NCI-H2171 treated with DMSO at 0.1 percent for 48 hours (cell line): ENCODE measurements around the gene SIGLEC6.

Experiments
- DNase-seq: peaks from one replicate; lab custom pipeline; 2025; lab: John Stamatoyannopoulos, UW

SIGLEC6 gene

DNA sequence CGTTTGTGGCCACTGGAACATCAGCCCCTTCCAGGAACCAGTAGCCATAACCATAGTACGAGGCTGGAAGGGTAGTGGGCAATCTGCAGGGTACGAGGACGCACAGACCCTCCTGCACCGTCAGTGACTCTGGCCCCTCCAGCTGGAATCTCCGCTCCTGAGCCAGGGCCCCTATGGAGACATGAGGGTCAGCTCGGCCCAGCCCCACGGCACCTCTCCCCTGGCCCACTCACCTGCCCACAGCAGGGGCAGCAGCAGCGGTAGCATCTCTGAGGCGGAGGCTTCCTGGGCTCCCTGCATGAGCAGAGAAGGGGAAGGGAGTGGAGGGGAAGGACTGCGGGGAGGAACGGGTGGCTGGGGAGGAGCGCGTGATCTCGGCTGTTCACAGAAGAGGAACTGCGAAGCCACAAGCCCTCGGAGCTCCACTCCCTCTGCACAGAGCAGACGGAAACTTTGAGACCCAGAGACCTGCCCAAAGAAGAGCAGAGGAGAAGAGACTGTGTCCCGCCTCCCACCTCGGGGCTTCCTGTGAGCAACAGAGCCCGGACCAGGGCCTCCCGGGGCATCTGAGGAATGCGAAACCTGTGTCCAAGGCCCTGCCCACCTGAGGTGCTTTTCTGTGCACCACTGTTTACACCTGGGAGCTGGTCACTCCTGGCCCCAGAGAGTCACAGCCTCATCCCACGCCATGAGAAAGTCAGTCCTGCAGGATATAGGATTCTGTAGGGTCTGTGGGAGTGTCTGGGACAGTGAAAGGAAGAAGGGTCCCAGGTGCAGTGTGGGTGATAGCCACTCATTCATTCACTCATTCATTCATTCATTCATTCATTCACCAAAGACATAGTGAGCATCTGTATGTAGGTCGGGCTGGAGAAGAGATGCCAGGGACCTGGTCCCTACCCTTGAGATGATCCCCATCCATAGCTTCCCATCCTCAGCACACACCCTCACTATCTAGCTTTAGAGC lies at the start of gene SIGLEC6:
TSS of gene SIGLEC6 (minus strand) at position 322 of the 967 bp plus-strand sequence. CDS start at position 300, 22 bp downstream.
- no peak for DNase-seq

DNA sequence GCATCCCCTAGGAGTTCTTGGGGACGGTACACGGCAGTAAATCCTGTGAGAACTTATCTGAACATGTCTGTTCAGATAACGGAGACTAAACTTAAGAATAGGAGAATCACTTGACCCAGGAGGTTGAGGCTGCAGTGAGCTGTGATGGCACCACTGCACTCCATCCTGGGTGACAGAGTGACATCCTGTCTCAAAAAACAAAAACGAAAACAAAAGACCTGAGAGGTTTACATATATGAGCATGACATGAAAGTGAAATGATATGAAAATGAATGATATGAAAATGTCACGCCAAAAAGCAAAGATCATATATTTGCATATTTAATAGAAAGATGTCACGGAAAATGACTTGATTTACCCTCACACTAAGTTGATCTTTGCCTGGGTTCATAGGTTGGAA lies 45.4 kb upstream of the SIGLEC6 start:
- no peak for DNase-seq

DNA sequence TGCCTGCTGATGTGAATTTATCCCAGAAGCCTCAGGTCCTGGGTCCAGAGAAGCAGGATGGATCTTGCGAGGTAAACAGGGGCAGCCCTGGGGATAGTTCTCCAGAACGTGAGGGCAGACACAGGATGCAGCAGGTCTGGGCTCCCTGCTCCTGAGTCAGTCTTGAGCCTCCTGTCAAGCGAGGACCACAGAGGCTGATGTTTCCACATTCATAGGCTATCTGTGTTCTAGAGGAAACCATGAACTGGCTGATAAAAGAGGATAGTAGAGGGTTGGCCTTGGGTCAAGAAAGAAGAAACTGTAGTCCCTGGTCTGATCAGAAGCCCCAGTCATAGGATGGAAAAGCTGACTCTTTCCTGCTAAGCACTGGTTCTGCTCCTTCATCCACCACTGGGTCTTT lies 41.9 kb upstream of the SIGLEC6 start:
- no peak for DNase-seq

DNA sequence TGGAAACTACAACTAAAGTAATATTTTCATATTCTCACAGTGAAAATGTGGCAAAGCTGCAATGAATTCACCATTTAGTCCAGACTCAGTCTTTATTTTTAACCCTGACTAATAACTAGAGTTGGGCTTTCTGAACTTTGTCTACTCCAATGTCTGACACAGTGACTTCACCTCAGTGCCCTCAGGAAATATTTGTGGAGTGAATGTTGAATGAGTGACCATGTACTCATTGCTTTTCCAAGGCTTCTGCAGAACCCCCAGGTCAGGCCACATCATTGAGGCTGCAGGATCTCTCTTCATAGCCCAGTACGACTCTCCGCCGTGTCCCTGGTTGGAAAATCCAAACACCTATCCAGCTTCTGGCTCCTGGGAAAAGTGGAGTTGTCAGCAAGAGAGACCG lies 41.4 kb upstream of the SIGLEC6 start:
- no peak for DNase-seq

DNA sequence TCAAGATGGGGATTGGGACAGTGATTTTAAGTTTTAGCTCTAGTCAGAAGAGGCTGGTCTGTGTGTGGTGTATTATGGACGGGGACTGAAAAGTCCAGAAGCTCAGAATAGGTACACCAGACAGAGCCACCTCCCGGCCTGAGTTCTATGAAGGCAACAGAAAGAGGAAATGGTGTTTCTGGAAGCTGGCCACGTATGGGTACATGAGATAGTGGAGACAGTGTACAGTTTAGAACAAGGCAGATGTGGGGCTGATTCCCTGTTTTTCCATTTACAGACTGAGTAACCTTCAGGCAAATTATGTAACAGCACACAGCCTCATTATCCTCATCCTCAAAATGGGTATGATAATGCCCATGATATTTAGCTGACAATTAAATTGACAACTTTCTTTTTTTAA lies 40.9 kb upstream of the SIGLEC6 start:
- DNase-seq, result no peak

DNA sequence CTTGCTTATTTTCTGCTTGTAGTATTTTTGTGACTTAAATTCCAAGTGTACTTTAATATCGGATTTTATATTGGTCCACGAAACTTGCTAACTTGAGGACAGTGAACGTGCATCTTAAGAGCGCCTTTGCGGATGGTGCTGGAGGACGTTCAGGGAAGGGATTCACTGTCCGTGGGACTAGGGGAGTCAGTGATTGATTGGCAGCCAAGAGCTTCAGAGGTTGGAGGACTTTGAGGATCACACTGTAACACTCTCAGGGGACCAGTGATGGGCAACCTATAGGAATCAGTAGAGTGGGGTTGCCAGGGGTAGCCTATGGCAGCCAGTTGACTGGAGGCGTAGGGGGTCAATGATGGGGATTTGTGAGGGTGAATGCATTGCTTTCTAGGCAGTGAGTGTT lies 40.1 kb upstream of the SIGLEC6 start:
- no peak for DNase-seq

DNA sequence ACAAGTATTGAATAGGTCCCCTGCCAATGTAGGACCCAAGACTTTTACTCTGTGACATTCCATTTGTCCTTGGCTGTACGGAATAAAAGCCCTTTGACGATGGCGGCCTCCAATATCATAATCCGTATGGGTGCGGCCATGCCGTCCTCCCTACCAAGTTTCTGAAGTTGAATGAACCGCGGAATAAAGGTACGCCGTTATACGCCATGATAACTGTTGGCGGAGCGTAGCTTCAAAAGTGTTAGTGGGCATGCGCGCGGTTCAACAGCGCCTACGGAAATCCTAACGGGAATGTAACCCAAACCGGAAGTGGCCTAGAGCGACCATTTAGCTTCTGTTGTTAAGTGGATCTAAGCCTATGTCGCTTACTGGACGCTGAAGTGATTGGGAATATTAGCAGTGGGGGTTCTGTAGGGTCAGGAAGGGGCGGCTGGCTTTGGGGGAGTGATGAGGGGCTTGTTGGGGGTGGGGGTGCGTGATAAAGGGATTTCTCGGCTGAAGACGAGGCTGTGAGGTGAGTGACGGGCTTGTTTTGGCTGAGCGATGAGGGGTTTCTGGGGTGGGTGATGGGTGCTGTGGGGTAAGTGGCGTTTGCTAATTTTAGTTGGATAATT lies 39.6 kb upstream of the SIGLEC6 start, which contains the start of gene ZNF175:
TSS of gene ZNF175 (plus strand) at position 322 of the 614 bp plus-strand sequence. CDS start 2,047 bp downstream, outside the sequence.
- DNase-seq, result peak; percentile 97

DNA sequence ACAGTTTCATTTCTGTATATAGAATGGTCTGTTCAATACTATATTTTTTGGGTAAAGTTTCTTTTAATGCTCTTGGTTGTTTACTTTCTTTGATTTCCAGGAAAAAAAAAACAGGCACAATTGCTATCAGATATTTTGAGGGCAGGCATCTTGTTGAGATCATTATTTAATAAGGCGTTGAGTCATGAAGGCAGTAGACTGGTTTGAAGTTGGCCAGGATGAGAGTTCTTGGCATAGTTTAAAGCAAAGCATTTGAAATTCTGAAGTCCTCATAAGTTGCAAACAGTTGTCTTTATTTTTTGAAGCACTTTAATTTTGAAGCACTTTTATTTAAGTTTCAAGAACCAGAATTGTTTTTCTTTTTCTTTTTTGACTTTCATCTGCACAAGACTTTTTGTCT lies 37.0 kb upstream of the SIGLEC6 start:
- no peak for DNase-seq

DNA sequence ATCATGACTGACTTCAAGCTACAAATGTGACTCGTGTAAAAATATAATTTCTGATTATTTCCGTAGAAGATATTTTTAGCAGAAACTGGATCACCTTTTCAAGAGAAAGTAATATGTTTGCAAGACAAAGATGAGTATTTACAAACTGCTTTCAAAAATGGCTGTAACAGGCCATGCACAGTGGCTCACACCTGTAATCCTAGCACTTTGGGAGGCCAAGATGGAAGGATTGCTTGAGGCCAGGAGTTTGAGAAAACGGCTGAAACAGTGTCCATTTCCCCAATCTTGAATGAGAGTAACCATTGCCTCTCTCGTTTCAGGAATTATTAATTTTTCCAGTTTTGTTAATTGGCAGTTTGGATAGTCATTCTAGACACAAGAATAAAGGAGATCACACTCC lies 36.1 kb upstream of the SIGLEC6 start:
- no peak for DNase-seq

DNA sequence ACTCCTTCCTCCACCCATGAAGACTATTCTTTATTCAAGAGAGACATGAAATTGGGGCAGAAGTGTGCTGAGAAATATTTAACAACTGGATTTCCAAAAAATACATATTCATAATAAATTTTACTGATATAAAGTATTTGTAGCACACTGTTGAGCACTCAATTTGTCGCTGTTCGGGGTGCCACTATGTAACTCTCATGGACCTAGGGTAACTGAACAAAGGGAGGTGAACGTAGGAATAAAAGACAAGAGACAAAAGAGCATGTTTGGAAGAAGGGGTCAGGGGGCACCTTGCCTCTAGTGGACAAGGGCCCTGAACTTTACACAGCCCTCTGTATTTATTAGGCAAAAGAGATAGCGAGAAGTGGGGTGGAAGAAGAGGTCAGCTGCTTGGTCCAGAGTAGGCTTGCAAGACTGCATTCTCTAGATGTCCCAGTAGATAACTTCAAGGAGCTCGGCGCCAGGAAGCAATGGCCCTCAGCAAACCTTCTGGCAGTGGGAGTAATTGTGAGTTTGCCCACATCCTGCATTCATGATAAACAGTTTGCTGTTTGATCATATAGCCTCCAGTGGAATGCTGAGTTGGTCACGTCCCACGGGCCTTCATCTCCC lies 35.1 kb upstream of the SIGLEC6 start:
- DNase-seq, result no peak

DNA sequence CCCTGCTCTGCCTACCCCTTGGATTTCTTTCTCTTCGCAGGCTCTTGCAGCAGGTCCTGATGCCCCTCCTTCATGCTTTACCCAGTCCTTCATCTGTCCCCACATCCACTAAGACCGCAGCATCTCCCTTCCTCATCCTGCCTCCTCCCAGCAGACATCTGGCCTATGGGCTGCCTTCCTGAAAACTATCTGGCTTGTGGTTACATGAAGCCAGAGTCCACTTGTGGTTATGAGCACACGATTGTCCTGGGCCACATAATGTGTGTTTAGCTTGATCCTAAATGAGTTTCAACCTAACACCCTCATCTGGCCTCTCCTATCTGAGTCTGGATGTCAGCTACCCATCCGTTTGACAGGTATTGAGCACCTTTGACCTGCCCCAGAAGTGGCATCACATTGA lies 34.1 kb upstream of the SIGLEC6 start:
- DNase-seq, result no peak

DNA sequence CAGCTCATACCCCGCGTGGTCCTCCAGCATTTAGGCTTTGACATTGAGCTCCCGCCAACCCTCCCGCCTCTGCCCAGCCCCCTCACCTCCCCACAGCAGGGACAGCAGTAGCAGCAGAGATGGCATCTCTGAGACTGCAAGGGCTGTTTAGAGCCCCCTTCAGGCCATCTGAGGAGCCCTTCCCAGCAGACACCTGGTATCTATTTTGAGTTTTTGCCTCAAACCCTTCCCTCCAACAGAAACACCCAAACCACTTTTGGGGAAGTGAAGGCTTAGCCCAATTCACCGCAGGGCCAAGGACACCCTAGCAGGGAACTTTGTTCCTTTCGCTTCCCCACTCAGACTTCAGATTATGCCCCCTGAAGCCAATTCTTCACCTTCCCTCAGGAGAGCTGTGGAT lies 33.3 kb upstream of the SIGLEC6 start:
- no peak for DNase-seq

DNA sequence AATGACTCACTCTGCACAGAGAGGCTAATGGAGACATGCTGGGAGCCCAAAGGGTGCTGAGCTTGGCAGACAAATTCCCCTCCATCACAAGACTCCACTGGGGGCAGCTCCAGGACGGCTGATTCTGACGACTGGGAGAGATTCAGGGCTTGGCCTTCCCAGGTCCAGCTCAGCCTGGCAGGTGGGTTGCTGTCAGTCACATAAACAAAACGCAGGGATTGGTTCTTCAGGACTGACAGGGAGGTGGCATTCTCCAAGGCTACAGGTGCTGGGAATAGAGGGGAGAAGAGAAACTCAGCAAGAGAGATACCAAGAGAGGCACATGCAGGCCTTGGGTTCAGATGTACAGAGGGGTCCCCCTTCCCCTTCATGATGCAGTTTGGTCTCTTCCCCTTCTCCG lies 28.9 kb upstream of the SIGLEC6 start:
- DNase-seq, result no peak

DNA sequence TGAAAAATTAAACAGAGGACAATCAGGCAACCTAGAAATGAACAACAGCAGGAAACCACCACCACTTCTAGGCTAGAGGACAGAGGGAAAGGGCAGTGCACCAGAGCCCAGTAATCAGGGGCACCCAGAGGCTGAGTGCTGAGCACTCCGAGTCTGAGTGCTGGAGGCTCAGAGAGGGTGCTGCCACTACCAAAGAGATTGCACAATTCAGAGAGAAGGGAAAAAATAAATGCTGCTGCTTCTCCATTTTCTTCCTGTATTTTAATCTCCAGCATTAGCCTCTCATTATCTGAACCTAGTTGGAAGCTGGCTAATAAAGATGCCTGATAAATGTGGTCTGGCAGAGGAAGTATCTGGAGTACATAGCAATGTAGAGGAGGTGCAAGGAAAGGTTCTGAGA lies 27.8 kb upstream of the SIGLEC6 start:
- no peak for DNase-seq

DNA sequence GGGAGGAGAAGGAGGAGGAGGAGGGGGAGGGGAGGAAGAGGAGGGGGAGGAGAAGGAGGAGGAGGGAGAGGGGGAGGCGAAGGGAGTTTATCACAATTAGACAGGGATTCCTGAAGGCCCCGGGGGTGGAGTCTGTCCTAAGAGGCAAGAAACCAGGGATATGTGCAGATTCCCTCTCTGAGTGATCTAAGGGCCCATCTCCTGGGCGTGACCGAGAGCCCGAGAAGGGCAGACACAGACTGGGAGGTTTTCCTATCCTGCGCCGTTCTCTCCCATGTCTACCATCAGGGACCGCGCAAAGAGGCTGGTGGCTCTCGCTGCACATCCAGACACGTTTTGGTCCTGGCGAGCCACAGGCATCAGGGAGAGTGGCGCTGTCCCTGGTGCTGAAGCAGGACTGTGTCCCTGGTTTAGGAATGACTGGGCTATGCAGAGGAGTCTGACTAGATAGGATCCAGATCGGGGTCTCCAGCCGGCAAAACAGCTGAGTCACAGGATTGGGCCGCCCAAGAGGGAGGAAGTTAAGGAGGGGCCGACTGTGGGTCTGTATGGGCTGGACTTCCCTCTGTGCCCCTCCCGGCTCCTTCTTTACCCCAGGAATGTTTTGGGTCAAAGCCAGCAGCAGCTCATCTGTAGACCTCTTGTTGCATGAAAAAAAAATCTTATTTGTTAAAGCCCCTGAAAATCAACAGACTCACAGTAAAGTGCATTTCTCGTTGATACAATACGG lies 21.7 kb upstream of the SIGLEC6 start:
- DNase-seq, result no peak

DNA sequence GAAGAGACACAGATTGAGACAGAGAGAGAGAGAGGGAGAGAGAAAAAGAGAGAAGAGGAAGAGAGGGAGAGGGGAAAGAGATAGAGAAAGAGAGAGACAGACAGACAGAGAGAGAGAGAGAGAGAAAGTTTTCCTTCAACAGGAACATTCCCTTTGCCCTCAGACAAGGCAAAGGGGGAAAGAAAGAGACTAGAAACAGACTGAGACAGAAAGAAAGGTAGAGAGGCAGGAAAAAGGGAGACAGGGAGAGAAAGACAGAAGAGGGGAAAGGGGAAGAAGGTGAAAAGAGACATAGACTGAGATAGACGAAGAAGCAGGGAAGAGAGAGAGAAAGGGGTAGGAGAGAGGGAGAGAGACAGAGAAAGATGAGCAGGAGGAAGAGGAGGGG lies 21.1 kb upstream of the SIGLEC6 start:
- no peak for DNase-seq

DNA sequence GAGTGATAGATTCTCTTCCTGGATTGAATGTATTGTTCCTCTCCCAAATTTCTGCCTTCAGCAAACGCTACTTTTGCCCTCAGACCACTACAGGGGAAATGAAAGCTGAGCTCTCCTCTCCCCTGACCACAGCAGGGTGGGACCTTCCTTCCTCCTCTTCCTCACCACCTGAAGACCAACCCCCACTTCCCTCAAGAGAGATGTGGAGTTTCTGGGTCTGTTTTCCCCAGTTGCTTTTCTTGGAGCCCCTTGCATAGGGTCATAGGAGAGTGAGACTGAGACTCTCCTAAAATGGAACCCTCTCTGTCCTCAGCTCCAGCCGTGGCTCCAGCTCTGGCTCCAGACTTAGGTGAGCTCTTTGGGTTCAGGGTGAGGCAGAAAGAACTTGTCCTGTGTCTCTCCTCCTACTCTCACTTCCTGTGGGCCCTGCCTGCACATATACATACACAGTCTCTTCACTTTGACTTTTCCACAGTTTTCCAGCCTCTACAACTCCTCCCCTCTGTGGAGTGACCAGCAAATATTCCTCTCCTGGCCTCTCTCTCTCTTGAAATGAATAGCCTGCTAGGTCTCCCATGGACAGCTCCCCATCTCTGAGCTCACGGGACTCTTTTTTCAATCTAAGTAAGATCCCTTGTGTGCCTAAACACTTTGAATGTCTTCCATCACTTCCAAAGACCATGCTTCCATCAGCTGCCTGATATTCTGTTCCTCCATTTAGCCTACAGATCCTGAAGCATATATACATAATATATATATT lies 20.4 kb upstream of the SIGLEC6 start:
- DNase-seq, result no peak

DNA sequence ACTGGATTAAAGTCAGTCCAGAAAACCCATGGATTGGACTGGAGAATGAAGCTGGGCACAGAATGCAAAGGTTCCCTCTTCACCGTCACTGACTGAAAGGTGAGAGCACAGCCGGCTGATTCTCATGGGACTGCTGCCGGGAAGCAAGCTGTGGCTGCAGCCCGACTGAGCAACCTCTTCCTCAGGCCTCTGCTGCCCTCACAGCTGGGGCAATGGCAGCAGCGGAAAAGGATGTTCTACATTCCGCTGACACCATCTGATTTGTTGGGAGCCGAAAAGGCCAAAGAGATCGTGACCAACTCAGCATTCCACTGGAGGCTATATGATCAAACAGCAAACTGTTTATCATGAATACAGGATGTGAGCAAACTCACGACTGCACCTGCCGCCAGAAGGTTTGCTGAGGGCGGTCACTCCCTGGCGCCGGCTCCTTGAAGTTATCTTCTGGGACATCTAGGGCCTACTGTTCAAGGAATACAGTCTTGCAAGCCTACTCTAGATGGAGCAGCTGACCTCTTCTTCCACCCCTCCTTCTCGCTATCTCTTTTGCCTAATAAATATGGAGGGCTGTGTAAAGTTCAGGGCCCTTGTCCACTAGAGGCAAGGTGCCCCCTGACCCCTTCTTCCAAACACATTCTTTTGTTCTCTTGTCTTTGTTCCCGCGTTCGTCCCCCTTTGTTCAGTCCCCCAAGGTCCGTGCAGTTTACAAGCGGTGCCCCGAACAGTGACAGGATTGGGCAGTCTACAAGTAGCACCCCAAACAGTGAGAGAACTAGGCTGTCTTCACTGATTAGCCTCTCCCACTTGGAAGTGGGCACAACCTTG lies 19.6 kb upstream of the SIGLEC6 start:
- peak; percentile 4 for DNase-seq

DNA sequence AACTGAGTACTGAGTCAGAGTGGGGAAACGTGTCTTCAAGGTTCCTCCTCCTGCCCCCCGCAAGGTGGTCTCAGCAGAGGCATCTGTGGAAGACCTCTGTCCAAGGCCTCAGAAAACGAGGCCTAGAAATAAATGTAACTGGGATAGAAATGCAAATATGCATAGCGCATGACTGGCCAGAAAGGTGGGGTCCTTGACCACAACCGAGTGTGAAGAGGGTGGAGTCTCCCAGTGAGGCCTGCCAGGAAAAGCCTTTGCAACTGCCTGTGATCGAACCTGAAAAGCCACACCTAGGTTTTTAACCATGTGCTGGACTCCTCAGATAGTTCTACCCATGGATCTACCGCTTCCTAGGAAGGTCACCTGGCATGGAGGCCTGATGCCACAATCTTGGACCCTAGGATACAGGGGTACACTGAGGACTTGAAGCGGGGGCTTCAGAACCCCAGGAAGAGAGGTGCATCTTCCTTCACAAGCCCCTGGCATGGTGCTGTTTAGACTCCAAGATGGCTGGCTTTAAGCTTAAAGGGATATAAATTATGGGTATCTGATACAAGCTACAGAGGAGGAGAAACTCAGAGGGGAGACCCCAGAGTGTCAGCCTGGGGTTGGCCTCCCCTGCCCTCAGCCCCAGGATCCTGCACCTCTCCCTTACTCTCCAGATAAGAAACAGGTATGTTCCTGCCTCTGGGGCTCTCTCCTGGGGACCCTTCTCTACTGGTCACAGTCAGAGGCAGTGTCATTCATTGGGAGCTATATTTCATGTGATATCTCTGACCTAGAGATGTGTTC lies 18.3 kb upstream of the SIGLEC6 start:
- DNase-seq, result no peak

DNA sequence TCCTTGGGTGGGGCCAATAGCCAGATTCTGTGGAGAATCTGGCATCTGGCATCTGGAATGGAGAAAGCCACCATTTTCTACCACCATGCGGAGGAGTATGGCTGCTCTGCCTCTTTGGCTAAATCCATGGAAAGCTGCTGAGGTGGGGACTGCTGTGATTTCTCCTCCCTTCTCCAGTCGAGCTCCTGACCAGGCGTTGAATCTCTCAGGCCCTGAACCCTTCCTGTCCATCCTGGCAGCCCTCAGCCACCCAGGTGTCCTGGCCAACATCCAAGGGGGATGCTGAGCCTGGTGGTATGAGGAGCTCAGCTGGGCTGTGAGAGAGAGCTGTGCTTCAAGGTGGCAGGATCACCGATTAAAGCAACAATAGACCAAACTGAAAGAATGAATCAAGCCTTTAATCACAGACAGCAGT lies 17.4 kb upstream of the SIGLEC6 start:
- DNase-seq, result no peak
